Measurements from ENCODE around the gene CENPA. TPM values are rescaled to one million over a fixed set of nuclear protein-coding genes. Genes with fewer than 3 reads are reported as not detected.

Gene CENPA
- total and polyA plus RNA-seq, 7 donors, result 0.12 to 0.23 TPM; not detected in 5

DNA sequence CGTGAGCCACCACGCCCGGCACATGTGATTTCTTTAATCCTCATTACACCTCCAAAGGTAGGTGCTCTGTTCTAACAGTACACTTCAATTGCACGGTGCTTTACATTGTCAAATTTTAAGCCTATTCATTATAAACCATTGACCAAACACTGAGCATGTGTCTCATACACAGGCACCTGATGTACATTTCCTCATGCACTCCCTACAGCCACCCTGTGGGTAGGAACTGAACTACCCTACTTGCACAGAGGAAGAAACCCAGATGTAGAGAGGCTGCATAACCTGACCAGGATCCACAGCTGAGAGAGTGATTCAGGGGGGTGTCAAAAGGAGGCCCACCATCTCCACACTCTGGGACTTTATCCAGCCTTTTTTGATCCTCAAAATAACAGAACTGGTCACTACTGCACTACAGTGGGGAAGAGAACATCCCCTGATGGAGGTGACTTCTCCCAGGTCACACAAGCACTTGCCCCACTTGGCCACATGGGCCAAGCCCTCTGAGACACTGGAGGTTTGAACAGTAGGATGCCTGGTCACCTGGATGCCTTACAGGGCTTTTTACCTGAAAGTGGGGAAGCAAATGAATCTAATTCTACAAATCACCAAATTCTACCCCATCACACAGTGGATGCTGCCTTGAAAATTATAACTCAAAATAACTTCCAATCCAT, 55.2 kb downstream of the CENPA start:
- DNase-seq (no peak), ATAC-seq (no peak)
- intact Hi-C loops (cut with DNase I), result loop anchor here in 1 of 2 donors (10.0 kb wide), 1 partner anchor 174 kb away; no protein-coding TSS in a partner anchor
- Histone ChIP-seq H3K27ac (no peak overlapping the region), H3K4me3 (no peak overlapping the region), H3K36me3 (ENCODE audit: insufficient read depth in 1 of 2, low read depth in 1 of 2) (no peaks in the 10 kb centered on the region), H3K4me1 (no peaks in the 10 kb centered on the region), H3K27me3 (ENCODE audit: insufficient read depth in 3 of 3, low read length in 2 of 3) (peaks cover 0 to 49% (median 3%) of the 10 kb centered on the region in 3 donors), H3K9me3 (no peaks in the 10 kb centered on the region)
- TF ChIP-seq CTCF (IDR thresholded peaks at IDR 0.05), result no peak
- 75 to 83% (median 75%) methylated on average over 4 of the region's 4 CpGs for WGBS, 3 donors

- no peak for TF ChIP-seq CTCF (IDR thresholded peaks at IDR 0.05)
- intact Hi-C loops (cut with DNase I), result loop anchor here in 1 of 2 donors (10.0 kb wide), 1 partner anchor 172 kb away; no protein-coding TSS in a partner anchor
- no peak overlapping the region for H3K4me3 ChIP-seq
- no peak for ATAC-seq
- no peaks in the 10 kb centered on the region for H3K9me3 ChIP-seq
- H3K27ac ChIP-seq, result no peak overlapping the region
- peaks cover 8% of the 10 kb centered on the region for H3K4me1 ChIP-seq
- H3K36me3 ChIP-seq (ENCODE audit: insufficient read depth in 1 of 2, low read depth in 1 of 2), result no peaks in the 10 kb centered on the region
- H3K27me3 ChIP-seq (ENCODE audit: insufficient read depth in 3 of 3, low read length in 2 of 3), result peaks cover 0 to 67% (median 15%) of the 10 kb centered on the region in 3 donors
- DNase-seq, result no peak
- 35 to 45% (median 39%) methylated on average over 4 of the region's 4 CpGs for WGBS, 3 donors
Observed at GRCh38 chr2:26843041-26843440, 57.2 kb downstream of the CENPA start.

Other genes with a start within 250 kb of the CENPA start
- not detected for gene CIB4, start 144.7 kb upstream of the CENPA start, total RNA-seq
- gene CIB4, start 144.7 kb upstream of the CENPA start, polyA plus RNA-seq, result not detected
- gene KCNK3, start 93.3 kb upstream of the CENPA start, total RNA-seq, result 1 to 10 TPM in 1 of 4 donors, under 1 TPM in 3; 0.06 to 1.3 (median 0.13) TPM
- gene KCNK3, start 93.3 kb upstream of the CENPA start, polyA plus RNA-seq, result 1 to 10 TPM in 1 of 3 donors, under 1 TPM in 2; 0.13 to 2.3 (median 0.70) TPM
- 10 to 100 TPM; 15.0 to 32.5 (median 24.4) TPM for gene SLC35F6, start 21.8 kb upstream of the CENPA start, total RNA-seq
- 10 to 100 TPM; 14.8 to 40.2 (median 25.1) TPM for gene SLC35F6, start 21.8 kb upstream of the CENPA start, polyA plus RNA-seq
- under 1 TPM in 2 of 4 donors, not detected in 2; 0.07 to 0.39 TPM for gene DPYSL5, start 62.1 kb downstream of the CENPA start, total RNA-seq
- gene DPYSL5, start 62.1 kb downstream of the CENPA start, polyA plus RNA-seq, result under 1 TPM in 2 of 3 donors, not detected in 1; 0.03 to 0.09 TPM
- 100 to 1,000 TPM; 101 to 148 (median 122) TPM for gene MAPRE3, start 184.6 kb downstream of the CENPA start, total RNA-seq
- 100 to 1,000 TPM in 1 of 3 donors, 10 to 100 TPM in 2; 22.1 to 149 (median 76.3) TPM for gene MAPRE3, start 184.6 kb downstream of the CENPA start, polyA plus RNA-seq
- 10 to 100 TPM; 32.3 to 50.4 (median 41.5) TPM for gene TMEM214, start 246.9 kb downstream of the CENPA start, total RNA-seq
- gene TMEM214, start 246.9 kb downstream of the CENPA start, polyA plus RNA-seq, result 10 to 100 TPM; 29.4 to 43.2 (median 35.8) TPM

Measured in psoas muscle (tissue), 8 donors.